Psoas muscle (tissue), 8 donors: ENCODE measurements around the gene IDI2. TPM values are rescaled to one million over a fixed set of nuclear protein-coding genes. Genes with fewer than 3 reads are reported as not detected.

Experiments
- ATAC-seq, 4 donors: fragments of 200-7000 bp; cut with Tn5 transposase; one replicate each; pipeline ENCODE4 v1.9.1; 2020; ENCODE audit warnings: moderate library complexity in 3 of 4, mild to moderate bottlenecking in 2 of 4
- DNase-seq, 2 donors: peaks; one replicate each; pipeline ENCODE4 v3.0.0-alpha.2; 2020
- H3K27ac ChIP-seq: fragments of 200-600 bp; one replicate; pipeline ENCODE4 v1.8.0; 2022
- H3K27me3 ChIP-seq, 3 donors: fragments of 200-600 bp in 1 of 3; one replicate each; pipeline versions ENCODE4 v1.6.1 to v1.8.0; 2013 to 2022; ENCODE audit warnings: low read length in 2 of 3, mild to moderate bottlenecking in 2 of 3, moderate library complexity in 1 of 3; ENCODE audit not compliant: insufficient read depth in 3 of 3
- H3K36me3 ChIP-seq, 2 donors: fragments of 200-600 bp in 1 of 2; one replicate each; pipeline versions ENCODE4 v1.6.1 to v1.8.0; 2013 to 2022; ENCODE audit warnings: low read depth in 1 of 2, mild to moderate bottlenecking in 1 of 2, moderate library complexity in 1 of 2; ENCODE audit not compliant: insufficient read depth in 1 of 2
- H3K4me1 ChIP-seq: fragments of 200-600 bp; one replicate; pipeline ENCODE4 v1.8.0; 2022
- H3K4me3 ChIP-seq: fragments of 200-600 bp; one replicate; pipeline ENCODE4 v1.8.0; 2022; ENCODE audit warnings: mild to moderate bottlenecking
- H3K9me3 ChIP-seq: fragments of 200-600 bp; one replicate; pipeline ENCODE4 v1.8.0; 2022
- WGBS, 3 donors: extraction: QIAGEN DNeasy Blood & Tissue Kit; methylation state at CpG; one replicate each; pipeline versions ENCODE4 v1.1.6 to v1.1.7; 2013; 5-methylcytosine and 5-hydroxymethylcytosine counted together
- intact Hi-C, 2 donors: fragments of 100-400 bp; cut with DNase I; formaldehyde crosslinking; loops; one replicate each; pipeline versions ENCODE4 v1.11.0 to v1.14.2; 2022
- polyA plus RNA-seq, 3 donors: library from polyadenylated mRNA; stranded (reverse); fragments of 200-250 nt; gene quantifications; one replicate each; pipeline ENCODE4 v1.2.3, GENCODE V29; 2013
- total RNA-seq, 4 donors: library from RNA; stranded (reverse); fragmentation: NEBNext Ultra II Directional in 2 of 4; extraction: Animal tissue kit (Norgen Biotek cat#: 25700) in 2 of 4; gene quantifications; one replicate each; pipeline versions ENCODE4 v1.2.1 to v1.2.4, GENCODE V29; 2021 to 2023
- TF ChIP-seq, protein P1 (sequence below): fragments of 200-600 bp; IDR thresholded peaks from one replicate; pipeline ENCODE4 v1.8.0; 2022; ENCODE audit warnings: antibody characterized with exemption
- donor health status: healthy with polysubstance abuse.
- donor health status: DM: no; HTN: no; CAD: no; lungs with moderate emphysema.
- donor health status: Bipolar disorder and iron deficiency.
- donor health status: healthy.
- donor health status: DM: yes; HTN: yes; CAD: no.
- donor health status: DM: no; HTN: no; CAD: no.
- donor health status: DM: no; HTN: no; CAD: no.
- donor health status: DM: yes; HTN: yes; CAD: no.

The IDI2 gene
- total and polyA plus RNA-seq, 7 donors: 16.6 to 182 (median 133) TPM

DNA sequence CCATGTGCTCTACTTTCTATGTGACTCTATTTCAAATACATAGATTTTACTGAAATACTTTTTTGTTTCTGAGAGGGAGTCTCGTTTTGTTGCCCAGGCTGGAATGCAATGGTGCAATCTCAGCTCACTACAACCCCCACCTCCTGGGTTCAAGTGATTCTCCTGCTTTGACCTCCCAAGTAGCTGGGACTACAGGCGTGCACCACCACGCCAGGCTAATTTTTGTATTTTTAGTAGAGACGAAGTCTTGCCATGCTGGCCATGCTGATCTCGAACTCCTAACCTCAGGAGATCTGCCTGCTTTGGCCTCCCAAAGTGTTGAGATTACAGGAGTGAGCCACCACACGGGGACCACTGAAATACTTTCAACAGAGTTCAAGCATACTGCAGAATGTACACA, 19.8 kb upstream of the IDI2 start:
- TF ChIP-seq, protein P1, sequence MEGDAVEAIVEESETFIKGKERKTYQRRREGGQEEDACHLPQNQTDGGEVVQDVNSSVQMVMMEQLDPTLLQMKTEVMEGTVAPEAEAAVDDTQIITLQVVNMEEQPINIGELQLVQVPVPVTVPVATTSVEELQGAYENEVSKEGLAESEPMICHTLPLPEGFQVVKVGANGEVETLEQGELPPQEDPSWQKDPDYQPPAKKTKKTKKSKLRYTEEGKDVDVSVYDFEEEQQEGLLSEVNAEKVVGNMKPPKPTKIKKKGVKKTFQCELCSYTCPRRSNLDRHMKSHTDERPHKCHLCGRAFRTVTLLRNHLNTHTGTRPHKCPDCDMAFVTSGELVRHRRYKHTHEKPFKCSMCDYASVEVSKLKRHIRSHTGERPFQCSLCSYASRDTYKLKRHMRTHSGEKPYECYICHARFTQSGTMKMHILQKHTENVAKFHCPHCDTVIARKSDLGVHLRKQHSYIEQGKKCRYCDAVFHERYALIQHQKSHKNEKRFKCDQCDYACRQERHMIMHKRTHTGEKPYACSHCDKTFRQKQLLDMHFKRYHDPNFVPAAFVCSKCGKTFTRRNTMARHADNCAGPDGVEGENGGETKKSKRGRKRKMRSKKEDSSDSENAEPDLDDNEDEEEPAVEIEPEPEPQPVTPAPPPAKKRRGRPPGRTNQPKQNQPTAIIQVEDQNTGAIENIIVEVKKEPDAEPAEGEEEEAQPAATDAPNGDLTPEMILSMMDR: no peak
- DNase-seq (no peak), ATAC-seq (no peak)
- H3K27me3 ChIP-seq: no peaks in the 10 kb centered on the region
- intact Hi-C loops: loop anchor here in 1 of 2 donors (5.0 kb wide), 1 partner anchor 173 kb away; no protein-coding TSS in a partner anchor
- no peaks in the 10 kb centered on the region for H3K9me3 ChIP-seq
- H3K27ac ChIP-seq: peak overlapping the region; percentile 81
- H3K4me1 ChIP-seq: peaks cover 44% of the 10 kb centered on the region
- 63 to 69% (median 64%) methylated on average over 6 of the region's 6 CpGs for WGBS, 3 donors
- peak overlapping the region; percentile 47 for H3K4me3 ChIP-seq
- H3K36me3 ChIP-seq: peaks cover 0 to 34% of the 10 kb centered on the region in 2 donors

DNA sequence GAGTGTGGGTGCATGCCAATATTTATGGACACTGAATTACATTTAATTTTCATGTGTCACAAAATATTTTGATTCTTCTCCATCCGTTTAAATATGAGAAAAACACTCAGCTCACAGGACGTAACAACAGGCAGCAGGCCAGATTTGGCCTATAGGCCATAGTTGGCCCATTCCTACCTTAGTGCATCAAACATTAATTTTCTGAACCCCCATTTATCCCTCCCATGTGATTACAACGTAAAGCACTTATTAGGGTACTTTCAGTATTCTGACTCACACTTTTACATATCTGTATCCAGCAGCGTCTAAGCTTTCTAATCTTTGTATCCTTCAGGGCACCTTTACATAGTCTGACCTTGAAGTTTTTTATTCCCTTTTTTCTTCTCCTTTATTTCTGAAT, 19.3 kb upstream of the IDI2 start:
- ATAC-seq: no peak
- intact Hi-C loops: loop anchor here in 1 of 2 donors (5.0 kb wide), 1 partner anchor 173 kb away; no protein-coding TSS in a partner anchor
- no peak for DNase-seq

DNA sequence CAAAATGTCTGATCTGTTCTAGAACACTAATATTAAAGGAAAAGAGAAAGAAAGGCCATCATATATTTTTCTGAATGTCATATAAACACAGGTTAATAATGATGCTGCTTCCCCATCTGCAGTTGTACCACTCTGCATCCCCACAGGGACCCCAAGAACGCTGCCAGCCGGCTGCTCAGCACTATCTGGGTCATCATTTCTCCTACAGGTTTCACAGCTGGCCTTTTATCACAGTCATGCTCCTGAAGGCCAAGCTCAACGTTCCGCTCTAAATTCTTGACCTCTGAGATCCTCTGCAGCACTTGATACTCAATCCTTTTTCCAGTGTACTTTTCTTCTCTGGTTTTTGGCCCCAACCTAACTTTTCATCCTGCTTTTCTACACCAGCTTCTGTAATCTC, 18.5 kb upstream of the IDI2 start:
- ATAC-seq: peak in 2 of 4 donors; percentile 39 to 43
- peaks cover 48% of the 10 kb centered on the region for H3K4me1 ChIP-seq
- H3K27ac ChIP-seq: peak overlapping the region; percentile 81
- DNase-seq: peak in 1 of 2 donors; percentile 58
- H3K36me3 ChIP-seq: peaks cover 0 to 47% of the 10 kb centered on the region in 2 donors
- intact Hi-C loops: no loop called here
- peak overlapping the region; percentile 47 for H3K4me3 ChIP-seq
- WGBS, 3 donors: 18 to 30% (median 28%) methylated on average over 4 of the region's 4 CpGs
- H3K27me3 ChIP-seq: no peaks in the 10 kb centered on the region
- TF ChIP-seq, protein P1: no peak
- H3K9me3 ChIP-seq: no peaks in the 10 kb centered on the region

More for the DNA sequence above, 19.3 kb upstream of the IDI2 start:
- Histone ChIP-seq H3K4me1 (peaks cover 43% of the 10 kb centered on the region), H3K36me3 (peaks cover 0 to 39% of the 10 kb centered on the region in 2 donors), H3K27ac (peak overlapping the region; percentile 81), H3K4me3 (peak overlapping the region; percentile 47), H3K9me3 (no peaks in the 10 kb centered on the region), H3K27me3 (no peaks in the 10 kb centered on the region)
- TF ChIP-seq, protein P1: no peak
- 31 to 46% (median 36%) methylated on average over 4 of the region's 4 CpGs for WGBS, 3 donors

DNA sequence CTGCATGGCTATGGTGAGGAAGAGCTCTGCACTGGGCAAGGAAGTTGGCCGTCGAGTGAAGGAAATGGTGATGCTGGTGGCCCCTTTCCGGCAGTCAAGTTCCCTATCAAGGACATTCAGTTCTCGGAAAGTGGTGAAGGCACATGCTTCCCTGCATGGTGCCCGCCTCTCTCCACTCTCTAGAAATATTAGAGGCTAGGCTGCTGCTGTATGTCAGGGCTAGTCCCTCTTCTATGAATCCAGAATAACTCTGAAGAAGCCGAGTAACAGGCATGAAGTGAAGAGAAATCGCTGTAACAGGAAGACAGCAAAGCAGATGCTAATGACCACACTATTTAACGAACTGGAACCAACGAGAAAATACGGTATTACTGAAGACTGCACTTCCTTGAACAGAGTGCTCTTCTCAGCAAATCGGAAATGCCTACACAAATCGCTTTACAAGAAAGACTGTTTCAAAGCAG, 17.9 kb upstream of the IDI2 start:
- H3K36me3 ChIP-seq: peaks cover 0 to 49% of the 10 kb centered on the region in 2 donors
- H3K4me1 ChIP-seq: peaks cover 48% of the 10 kb centered on the region
- ATAC-seq (peak; percentile 13 to 58 (median 50)), DNase-seq (peak; percentile 28 to 66)
- TF ChIP-seq, protein P1: no peak
- H3K27ac ChIP-seq: peak overlapping the region; percentile 81
- 33 to 57% (median 33%) methylated on average over 12 of the region's 12 CpGs for WGBS, 3 donors
- H3K4me3 ChIP-seq: peak overlapping the region; percentile 47
- intact Hi-C loops: no loop called here
- H3K27me3 ChIP-seq: no peaks in the 10 kb centered on the region
- H3K9me3 ChIP-seq: no peaks in the 10 kb centered on the region

DNA sequence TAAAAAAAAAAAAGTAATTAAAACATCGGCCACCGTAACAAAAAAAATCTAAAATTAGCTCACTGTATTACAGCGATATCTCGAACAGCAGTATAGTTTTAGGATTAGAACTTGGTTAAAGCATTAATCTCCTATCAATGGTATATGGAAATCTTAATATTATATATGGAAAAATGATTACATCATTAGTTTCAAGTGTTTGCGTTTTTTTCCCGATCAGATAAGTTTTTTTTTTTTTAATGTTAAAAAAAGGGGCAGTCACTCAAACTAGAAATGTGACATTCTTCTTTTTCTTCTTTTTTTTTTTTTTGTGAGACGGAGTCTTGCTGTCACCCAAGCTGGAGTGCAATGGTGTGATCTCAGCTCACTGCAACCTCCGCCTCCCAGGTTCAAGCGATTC, 15.9 kb upstream of the IDI2 start:
- DNase-seq: no peak
- H3K27me3 ChIP-seq: no peaks in the 10 kb centered on the region
- no peaks in the 10 kb centered on the region for H3K9me3 ChIP-seq
- peaks cover 48% of the 10 kb centered on the region for H3K4me1 ChIP-seq
- H3K4me3 ChIP-seq: no peak overlapping the region
- no peak for ATAC-seq
- peak overlapping the region; percentile 17 for H3K27ac ChIP-seq
- intact Hi-C loops: no loop called here
- TF ChIP-seq, protein P1: no peak
- peaks cover 0 to 56% of the 10 kb centered on the region in 2 donors for H3K36me3 ChIP-seq
- 89 to 94% (median 94%) methylated on average over 9 of the region's 9 CpGs for WGBS, 3 donors
